ENCODE results near the gene C2orf72.
"Not testable (repeated sequence)": the region's sequence is repeated elsewhere in the genome, so short reads cannot be mapped to it uniquely, and the experiment has no call there.

C2orf72 gene

DNA sequence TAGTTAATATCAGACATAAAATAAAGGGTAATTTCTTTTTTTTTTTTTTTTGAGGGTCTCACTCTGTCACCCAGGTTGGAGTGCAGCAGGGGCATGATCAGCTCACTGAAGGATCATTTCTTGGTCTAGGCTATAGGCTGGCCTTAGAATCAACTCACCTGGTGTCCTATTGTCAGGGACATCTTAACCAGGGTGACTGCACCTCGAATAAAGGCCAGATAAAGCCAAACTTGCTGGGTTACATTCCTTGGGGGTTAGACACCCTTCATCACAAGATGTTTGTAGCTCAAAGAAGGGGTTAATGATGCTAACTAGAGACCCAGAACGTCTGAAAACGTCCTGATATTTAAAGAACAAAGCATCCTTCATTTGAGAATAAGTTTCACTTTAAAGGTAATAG is 23.5 kb upstream of the C2orf72 start:
- DNase-seq (ENCODE audit: low read depth, low spot score): no peak

- DNase-seq (ENCODE audit: low read depth, low spot score): no peak
These were observed 21.8 kb upstream of the C2orf72 start for GRCh38 chr2:231015478-231015877.

GRCh38 chr2:231015926-231016325 is 21.4 kb upstream of the C2orf72 start:
- no peak for DNase-seq (ENCODE audit: low read depth, low spot score)

- DNase-seq (ENCODE audit: low read depth, low spot score): no peak
These were observed 20.6 kb upstream of the C2orf72 start for GRCh38 chr2:231016566-231017230.

DNA sequence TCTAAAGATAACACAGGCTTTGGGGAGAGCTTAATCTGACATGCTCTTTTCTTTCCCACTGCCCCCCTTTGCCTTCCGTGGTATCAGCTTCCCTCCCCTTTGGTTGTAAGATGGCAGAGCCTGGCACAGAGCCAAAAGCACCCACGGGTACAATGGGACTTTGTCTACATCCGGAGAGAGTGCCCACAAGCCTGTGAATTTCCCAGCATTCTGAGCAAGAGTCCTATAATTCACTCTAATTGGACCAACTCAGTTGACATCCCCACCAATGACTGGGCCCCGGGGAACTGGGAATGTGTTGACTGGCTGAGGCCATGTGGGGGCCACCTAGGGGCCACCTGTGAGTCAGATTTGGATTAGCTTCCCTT is 20.1 kb upstream of the C2orf72 start:
- no peak for DNase-seq (ENCODE audit: low read depth, low spot score)

GRCh38 chr2:231018184-231018583 is 19.1 kb upstream of the C2orf72 start:
- DNase-seq (ENCODE audit: low read depth, low spot score): no peak

DNA sequence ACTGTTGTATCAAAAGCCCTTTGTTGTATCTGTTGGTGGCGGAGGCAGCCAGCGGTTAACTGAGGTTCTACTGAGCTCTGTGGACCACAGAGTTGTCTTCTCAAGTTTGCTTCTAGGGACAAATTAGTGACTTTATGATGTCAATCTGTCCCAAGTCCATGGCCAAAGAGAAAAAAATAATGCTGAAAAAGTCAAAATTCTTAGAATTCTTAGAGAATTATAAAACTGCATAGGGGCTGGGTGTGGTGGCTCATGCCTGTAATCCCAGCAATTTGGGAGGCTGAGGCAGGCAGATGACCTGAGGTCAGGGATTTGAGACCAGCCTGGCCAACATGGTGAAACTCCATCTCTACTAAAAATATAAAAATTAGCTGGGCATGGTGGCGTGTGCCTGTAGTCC is 12.3 kb upstream of the C2orf72 start:
- not testable (repeated sequence) for DNase-seq (ENCODE audit: low read depth, low spot score)

DNA sequence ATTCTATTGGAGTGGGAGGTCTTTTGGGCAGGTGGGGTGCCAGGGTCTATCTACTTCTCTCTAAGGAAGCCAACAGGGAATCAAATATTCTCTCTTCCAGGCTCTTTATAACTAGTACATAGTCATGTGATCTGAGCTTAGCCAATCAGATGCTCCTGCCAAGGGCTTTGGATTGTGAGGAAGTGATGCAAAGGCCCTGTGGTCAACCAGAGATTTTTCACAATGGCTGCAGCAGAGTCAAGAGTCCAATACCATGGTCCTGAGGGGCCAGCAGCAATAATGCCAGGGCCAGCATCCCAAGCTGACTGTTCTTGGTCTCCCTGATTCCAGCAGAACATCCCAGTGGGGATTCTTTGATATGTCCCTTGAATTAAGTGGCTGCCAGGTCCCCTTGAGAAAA is 8.4 kb upstream of the C2orf72 start:
- no peak for DNase-seq (ENCODE audit: low read depth, low spot score)

- no peak for DNase-seq (ENCODE audit: low read depth, low spot score)
These were observed 7.8 kb upstream of the C2orf72 start for GRCh38 chr2:231029563-231029962.

DNA sequence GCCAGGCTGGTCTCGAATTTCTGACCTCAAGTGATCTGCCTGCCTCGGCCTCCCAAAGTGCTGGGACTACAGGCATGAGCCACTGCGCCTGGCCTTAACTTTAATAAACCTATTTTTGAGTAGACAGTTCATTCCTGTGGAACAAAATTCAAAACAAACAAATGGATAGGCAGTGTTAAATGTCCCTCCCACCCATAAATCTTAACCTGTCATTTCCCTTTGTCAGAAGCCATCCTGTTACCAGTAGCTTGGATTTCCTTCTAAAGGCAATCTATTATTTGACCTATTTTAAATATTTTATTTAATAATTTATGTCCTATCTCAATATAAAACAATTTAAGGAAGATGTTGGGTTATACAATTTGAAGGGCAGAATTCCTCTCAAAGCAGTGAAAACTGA is 6.6 kb upstream of the C2orf72 start:
- no peak for DNase-seq (ENCODE audit: low read depth, low spot score)

- no peak for DNase-seq (ENCODE audit: low read depth, low spot score)
These were observed 4.7 kb upstream of the C2orf72 start for GRCh38 chr2:231032575-231033140.

GRCh38 chr2:231033147-231034132 is 3.9 kb upstream of the C2orf72 start:
- DNase-seq (ENCODE audit: low read depth, low spot score): no peak

DNA sequence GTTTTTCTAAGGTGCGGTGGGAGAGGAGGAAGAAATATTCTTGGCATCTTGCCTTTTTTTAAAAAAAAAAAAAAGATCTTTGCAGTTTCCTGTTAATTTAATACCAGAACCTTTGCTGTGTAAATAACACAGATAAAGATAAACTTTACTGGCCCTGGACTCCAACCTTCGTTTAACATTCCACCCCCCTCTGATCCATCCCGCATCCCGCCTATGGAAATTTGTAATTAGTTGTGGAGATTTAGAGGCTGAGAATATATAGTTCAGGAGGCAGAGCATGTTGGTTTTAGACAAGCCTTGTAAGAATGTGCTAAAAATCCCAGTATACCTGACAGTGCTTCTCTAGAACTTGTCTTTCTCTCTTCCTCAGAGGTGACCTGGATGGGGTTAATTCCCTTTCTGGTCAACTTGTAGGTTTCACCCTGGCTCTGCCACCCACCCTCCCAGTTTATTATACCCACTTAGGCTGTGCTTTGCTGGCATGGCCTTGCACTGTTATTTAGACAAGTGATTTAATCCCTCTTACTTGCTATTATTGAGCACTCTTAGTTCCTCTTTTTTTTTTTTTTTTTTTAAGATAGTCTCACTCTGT is 2.9 kb upstream of the C2orf72 start:
- no peak for DNase-seq (ENCODE audit: low read depth, low spot score)

- DNase-seq (ENCODE audit: low read depth, low spot score): no peak
These were observed 1.2 kb upstream of the C2orf72 start for GRCh38 chr2:231036131-231036530.

- DNase-seq (ENCODE audit: low read depth, low spot score): no peak
These were observed 681 bp upstream of the C2orf72 start for GRCh38 chr2:231036578-231037106.

DNA sequence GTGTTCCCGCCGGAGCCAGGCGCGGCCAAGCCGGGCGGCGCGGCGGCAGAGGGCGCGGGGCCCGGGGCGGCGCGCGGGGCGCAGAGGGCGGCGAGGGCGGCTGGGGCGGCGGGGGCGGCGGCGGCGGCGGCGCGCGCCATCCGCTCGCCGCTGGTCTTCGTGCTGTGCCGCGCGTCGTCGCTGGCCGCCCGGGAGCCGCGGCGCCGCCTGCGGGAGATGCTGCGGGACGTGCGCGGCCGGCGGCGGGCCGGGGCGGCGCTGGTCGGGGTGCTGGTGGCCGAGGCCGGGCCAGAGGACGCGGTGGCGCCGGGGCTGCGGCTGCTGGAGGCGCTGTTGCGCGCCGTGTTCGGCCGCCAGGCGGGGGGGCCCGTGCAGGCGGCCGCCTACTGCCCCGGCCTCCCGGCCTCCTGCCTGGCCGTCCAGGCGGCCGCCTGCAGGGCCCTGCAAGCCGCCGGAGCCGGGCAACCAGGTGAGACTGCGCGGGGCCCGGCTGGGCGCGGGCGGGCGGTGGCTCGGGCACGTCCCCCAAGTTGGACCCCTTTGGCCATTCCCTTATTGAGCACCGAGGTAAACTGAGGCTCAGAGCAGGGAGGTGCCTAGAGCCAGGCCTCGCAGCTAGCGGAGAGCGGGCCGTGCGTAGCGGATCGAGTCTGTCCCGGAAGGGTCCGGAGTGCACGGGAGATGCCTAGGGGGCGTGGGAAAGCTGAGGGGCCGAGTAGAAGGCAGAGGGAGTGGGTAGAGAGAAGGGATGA is 584 bp downstream of the C2orf72 start:
- DNase-seq (ENCODE audit: low read depth, low spot score): no peak

DNA sequence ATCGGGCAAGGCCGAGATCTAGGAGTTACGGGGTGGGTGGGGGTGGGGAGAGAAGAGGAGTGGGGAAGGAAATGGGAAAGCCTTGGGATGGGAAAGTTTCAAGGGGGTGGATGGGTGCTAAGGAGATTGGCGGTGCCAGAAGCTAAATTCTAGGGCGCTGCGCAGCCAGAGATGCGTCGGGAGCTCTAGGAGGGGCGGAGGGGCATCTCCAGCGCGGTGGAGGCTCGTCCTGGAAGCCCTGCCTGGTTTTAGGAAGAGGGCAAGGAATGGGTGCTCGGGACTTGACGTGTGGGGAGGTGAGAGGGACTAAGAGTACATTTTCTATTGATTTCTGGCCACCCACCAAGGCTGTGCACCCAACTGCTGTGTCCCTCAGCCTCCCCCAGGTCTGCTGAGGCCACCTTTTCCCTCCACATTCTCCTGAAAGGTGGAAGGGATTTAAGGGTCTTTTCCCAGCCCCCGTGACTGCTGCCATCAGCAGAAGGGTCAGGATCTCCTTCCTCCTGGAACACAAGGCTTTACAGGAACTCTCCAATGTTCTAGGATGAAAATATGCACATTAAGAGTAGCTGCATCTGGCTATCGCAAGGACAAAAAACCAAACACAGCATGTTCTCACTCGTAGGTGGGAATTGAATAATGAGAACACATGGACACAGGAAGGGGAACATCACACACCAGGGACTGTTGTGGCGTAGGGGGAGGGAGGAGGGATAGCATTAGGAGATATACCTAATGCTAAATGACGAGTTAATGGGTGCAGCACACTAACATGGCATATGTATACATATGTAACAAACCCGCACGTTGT is 1.4 kb downstream of the C2orf72 start:
- DNase-seq (ENCODE audit: low read depth, low spot score): no peak

DNA sequence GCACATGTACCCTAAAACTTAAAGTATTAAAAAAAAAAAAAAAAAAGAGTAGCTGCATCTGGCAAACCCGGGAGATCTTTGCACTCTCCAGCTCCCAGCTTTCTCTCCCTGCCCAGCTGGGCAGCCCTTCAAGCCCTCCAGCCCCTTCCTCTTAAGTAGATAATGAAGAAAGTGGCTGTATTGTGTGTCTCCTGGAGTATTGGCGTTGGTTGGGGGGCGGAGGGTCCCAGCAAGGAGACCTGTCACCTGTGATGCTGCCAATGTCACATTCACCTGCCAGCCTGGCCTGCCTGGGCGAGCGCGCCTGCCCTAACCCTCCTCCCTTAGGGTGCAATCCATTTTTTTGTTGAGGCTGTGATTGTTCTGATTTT is 2.0 kb downstream of the C2orf72 start:
- DNase-seq (ENCODE audit: low read depth, low spot score): no peak

- DNase-seq (ENCODE audit: low read depth, low spot score): no peak
These were observed 2.6 kb downstream of the C2orf72 start for GRCh38 chr2:231039821-231040364.

DNA sequence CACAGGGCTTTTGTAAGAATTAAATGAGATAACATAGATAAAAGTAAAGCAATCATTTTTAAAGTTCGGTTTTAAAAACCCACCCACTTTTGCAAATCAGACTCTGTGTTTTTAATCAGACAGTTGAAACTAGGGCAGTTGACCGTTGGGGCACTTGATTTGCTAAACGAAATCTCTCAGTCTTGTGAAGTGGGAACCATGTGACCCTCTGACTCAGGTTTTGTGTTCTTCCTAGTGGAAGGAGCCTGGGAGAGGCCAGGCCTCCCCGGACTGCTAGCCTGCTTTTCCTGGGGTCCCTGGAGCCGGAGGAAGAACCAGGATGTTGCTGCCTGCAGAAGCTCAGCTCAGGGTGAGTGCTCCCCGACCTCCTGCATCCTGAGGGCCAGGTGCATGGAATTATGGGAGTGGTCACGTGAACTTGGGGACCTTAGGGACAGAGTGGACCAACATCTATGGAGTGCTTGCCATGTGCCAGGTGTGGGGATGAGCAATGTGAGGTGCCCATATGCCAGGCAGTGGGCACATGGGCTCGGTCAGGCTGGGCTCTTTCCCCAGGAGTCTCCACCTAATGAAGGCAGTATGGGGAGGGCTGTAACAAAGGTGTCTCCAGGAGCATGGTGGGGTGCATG is 3.9 kb downstream of the C2orf72 start:
- DNase-seq (ENCODE audit: low read depth, low spot score): no peak

All from iPS DF 19.7 (cell line).